Measurements from ENCODE around the gene LATS2.

The LATS2 gene

GRCh38 chr13:20938302-20938701, 123.1 kb downstream of the LATS2 start:
- TF ChIP-seq POLR2AphosphoS5 (IDR thresholded peaks at IDR 0.05; ENCODE audit: low read depth, low read length) (no peak), SIN3A (IDR thresholded peaks at IDR 0.05; ENCODE audit: borderline replicate concordance, insufficient read depth, low read length) (no peak), REST (IDR thresholded peaks at IDR 0.05; ENCODE audit: insufficient read depth in 1 of 2, low read depth in 2 of 2, low read length in 2 of 2) (no peak), TAF1 (IDR thresholded peaks at IDR 0.05; ENCODE audit: borderline replicate concordance, insufficient read depth, low read length) (no peak), FOXP2 (optimal IDR thresholded peaks at IDR 0.05; ENCODE audit: borderline replicate concordance, extremely low read depth, extremely low read length, insufficient read depth) (no peak)

GRCh38 chr13:20927596-20928257, 133.7 kb downstream of the LATS2 start:
- TF ChIP-seq SIN3A (IDR thresholded peaks at IDR 0.05; ENCODE audit: borderline replicate concordance, insufficient read depth, low read length): no peak
- TF ChIP-seq REST (IDR thresholded peaks at IDR 0.05; ENCODE audit: insufficient read depth in 1 of 2, low read depth in 2 of 2, low read length in 2 of 2): no peak

GRCh38 chr13:20924758-20925394, 136.5 kb downstream of the LATS2 start:
- TF ChIP-seq TAF1 (IDR thresholded peaks at IDR 0.05; ENCODE audit: borderline replicate concordance, insufficient read depth, low read length) (no peak), POLR2AphosphoS5 (IDR thresholded peaks at IDR 0.05; ENCODE audit: low read depth, low read length) (no peak), FOXP2 (optimal IDR thresholded peaks at IDR 0.05; ENCODE audit: borderline replicate concordance, extremely low read depth, extremely low read length, insufficient read depth) (no peak), SIN3A (IDR thresholded peaks at IDR 0.05; ENCODE audit: borderline replicate concordance, insufficient read depth, low read length) (no peak), REST (IDR thresholded peaks at IDR 0.05; ENCODE audit: insufficient read depth in 1 of 2, low read depth in 2 of 2, low read length in 2 of 2) (no peak)

GRCh38 chr13:20923272-20923671, 138.1 kb downstream of the LATS2 start:
- TF ChIP-seq FOXP2 (optimal IDR thresholded peaks at IDR 0.05; ENCODE audit: borderline replicate concordance, extremely low read depth, extremely low read length, insufficient read depth) (no peak), REST (IDR thresholded peaks at IDR 0.05; ENCODE audit: insufficient read depth in 1 of 2, low read depth in 2 of 2, low read length in 2 of 2) (no peak), SIN3A (IDR thresholded peaks at IDR 0.05; ENCODE audit: borderline replicate concordance, insufficient read depth, low read length) (no peak), POLR2AphosphoS5 (IDR thresholded peaks at IDR 0.05; ENCODE audit: low read depth, low read length) (no peak), TAF1 (IDR thresholded peaks at IDR 0.05; ENCODE audit: borderline replicate concordance, insufficient read depth, low read length) (no peak)
